Measurements from ENCODE around the gene SLC35F1. TPM values are rescaled to one million over a fixed set of nuclear protein-coding genes. Genes with fewer than 3 reads are reported as not detected.
A peak's percentile ranks its signal among the peaks of the same experiment; 100 is the strongest.
"Not testable (repeated sequence)": the region's sequence is repeated elsewhere in the genome, so short reads cannot be mapped to it uniquely, and the experiment has no call there.

The SLC35F1 gene
- total RNA-seq, 1 experiment from 2014 or later: 10.1 TPM

DNA sequence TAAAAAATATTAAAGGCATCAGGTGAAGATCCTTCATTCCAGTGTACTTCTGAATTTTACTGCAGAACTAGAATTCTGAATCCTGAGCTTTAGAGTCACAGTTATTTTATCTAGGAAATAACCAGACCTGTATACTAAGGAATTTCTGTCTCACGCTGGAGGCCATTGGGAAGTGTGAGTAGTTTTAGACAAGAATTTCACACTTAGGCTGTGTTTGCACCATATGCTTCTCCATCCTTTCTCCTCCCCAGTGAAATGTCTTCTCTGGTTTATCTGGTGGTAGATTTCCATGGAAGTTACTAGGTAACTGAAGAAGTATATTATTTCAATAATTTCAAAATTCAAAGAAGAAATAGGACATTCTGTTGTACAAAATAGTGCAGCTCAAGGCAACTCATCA is 83.1 kb downstream of the SLC35F1 start:
- no peak for DNase-seq
- Histone ChIP-seq H3K27me3 (ENCODE audit: control insufficient read depth, insufficient read depth, low read length) (no peaks in the 10 kb centered on the region), H3K4me3 (ENCODE audit: insufficient read depth, low read depth, low read length) (no peak overlapping the region)

DNA sequence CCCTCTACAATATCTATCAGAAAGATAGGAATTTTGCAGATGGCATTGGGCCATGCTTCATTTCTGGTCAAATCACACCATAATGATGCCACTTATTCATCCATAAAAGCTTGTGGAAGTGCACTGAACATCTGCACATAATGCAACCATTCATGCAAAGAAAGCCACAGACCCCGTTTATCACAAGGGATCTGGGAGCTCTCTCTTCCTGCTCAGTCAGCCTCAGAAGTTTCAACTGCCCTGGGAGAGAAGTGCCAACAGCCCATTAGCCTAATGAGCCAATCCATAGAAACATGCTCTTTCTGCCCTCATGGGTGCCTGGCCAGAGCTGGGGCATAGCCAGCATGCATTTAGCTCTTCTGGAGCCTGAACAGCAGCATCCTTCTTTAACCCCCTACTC is 85.8 kb downstream of the SLC35F1 start:
- Histone ChIP-seq H3K4me3 (ENCODE audit: insufficient read depth, low read depth, low read length) (no peak overlapping the region), H3K27me3 (ENCODE audit: control insufficient read depth, insufficient read depth, low read length) (no peaks in the 10 kb centered on the region), H3K36me3 (replicated peaks; ENCODE audit: control insufficient read depth, insufficient read depth, low read length) (no peaks in the 10 kb centered on the region)
- no peak for DNase-seq

More for the DNA sequence above, 83.1 kb downstream of the SLC35F1 start:
- H3K36me3 ChIP-seq (replicated peaks; ENCODE audit: control insufficient read depth, insufficient read depth, low read length): no peaks in the 10 kb centered on the region

- no peak for DNase-seq
- H3K36me3 ChIP-seq (replicated peaks; ENCODE audit: control insufficient read depth, insufficient read depth, low read length): no peaks in the 10 kb centered on the region
- H3K27me3 ChIP-seq (ENCODE audit: control insufficient read depth, insufficient read depth, low read length): no peaks in the 10 kb centered on the region
- H3K4me3 ChIP-seq (ENCODE audit: insufficient read depth, low read depth, low read length): no peak overlapping the region
Measured at GRCh38 chr6:118012944-118013343, 105.9 kb downstream of the SLC35F1 start.

GRCh38 chr6:118016532-118016931 is 109.5 kb downstream of the SLC35F1 start:
- Histone ChIP-seq H3K4me3 (ENCODE audit: insufficient read depth, low read depth, low read length) (no peak overlapping the region), H3K27me3 (ENCODE audit: control insufficient read depth, insufficient read depth, low read length) (no peaks in the 10 kb centered on the region), H3K36me3 (replicated peaks; ENCODE audit: control insufficient read depth, insufficient read depth, low read length) (no peaks in the 10 kb centered on the region)
- no peak for DNase-seq

GRCh38 chr6:118017301-118017848 is 110.3 kb downstream of the SLC35F1 start:
- no peak overlapping the region for H3K4me3 ChIP-seq (ENCODE audit: insufficient read depth, low read depth, low read length)
- H3K36me3 ChIP-seq (replicated peaks; ENCODE audit: control insufficient read depth, insufficient read depth, low read length): no peaks in the 10 kb centered on the region
- DNase-seq: no peak
- no peaks in the 10 kb centered on the region for H3K27me3 ChIP-seq (ENCODE audit: control insufficient read depth, insufficient read depth, low read length)

DNA sequence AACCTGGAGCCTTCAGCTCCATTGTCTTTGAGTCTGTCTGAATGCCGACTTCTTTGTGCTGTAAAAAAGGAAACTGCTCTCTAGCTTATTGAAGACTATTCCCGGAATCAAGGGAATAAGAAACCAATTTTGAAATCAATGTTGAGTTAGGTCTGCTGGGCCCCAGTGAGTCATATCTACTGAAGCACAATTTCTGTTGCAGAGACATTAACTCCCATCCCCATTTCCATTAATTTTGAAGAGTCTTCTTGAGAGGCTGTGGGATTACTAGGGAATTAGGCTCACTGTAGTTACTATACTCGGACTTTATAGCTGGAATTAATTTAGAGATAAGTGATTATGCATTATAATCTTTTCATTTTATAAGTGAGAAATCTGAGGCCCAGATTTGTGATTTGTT is 116.7 kb downstream of the SLC35F1 start:
- DNase-seq: no peak
- Histone ChIP-seq H3K27me3 (ENCODE audit: control insufficient read depth, insufficient read depth, low read length) (no peaks in the 10 kb centered on the region), H3K36me3 (replicated peaks; ENCODE audit: control insufficient read depth, insufficient read depth, low read length) (no peaks in the 10 kb centered on the region), H3K4me3 (ENCODE audit: insufficient read depth, low read depth, low read length) (no peak overlapping the region)

DNA sequence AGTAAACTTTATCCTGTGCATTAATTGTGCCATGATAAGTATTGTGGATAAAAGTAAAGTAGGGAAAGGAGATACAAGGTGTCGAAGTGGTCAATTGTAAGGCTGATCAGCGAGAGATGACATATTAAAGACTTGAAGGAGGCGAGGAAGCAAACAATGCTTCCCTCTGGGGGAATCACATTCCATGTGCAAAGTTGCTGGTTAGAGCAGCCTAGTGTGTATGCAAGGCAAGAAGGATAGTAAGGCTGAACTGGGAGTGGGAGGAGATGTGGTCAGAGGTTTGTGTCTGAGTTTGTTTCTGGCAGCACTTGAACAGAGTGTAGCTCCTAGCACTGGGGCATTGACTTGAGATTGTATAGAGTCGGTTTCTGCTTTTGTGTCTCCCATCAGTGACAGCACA is 122.9 kb downstream of the SLC35F1 start:
- peak; percentile 5 for DNase-seq
- H3K36me3 ChIP-seq (replicated peaks; ENCODE audit: control insufficient read depth, insufficient read depth, low read length): no peaks in the 10 kb centered on the region

GRCh38 chr6:118037479-118037878 is 130.4 kb downstream of the SLC35F1 start:
- DNase-seq; H3K36me3 ChIP-seq (replicated peaks; ENCODE audit: control insufficient read depth, insufficient read depth, low read length); H3K27me3 ChIP-seq (ENCODE audit: control insufficient read depth, insufficient read depth, low read length); H3K4me3 ChIP-seq (ENCODE audit: insufficient read depth, low read depth, low read length): not testable (repeated sequence)

More for the DNA sequence above, 122.9 kb downstream of the SLC35F1 start:
- Histone ChIP-seq H3K4me3 (ENCODE audit: insufficient read depth, low read depth, low read length) (no peak overlapping the region), H3K27me3 (ENCODE audit: control insufficient read depth, insufficient read depth, low read length) (no peaks in the 10 kb centered on the region)

- Histone ChIP-seq H3K36me3 (replicated peaks; ENCODE audit: control insufficient read depth, insufficient read depth, low read length) (no peaks in the 10 kb centered on the region), H3K27me3 (ENCODE audit: control insufficient read depth, insufficient read depth, low read length) (no peaks in the 10 kb centered on the region), H3K4me3 (ENCODE audit: insufficient read depth, low read depth, low read length) (no peak overlapping the region)
- no peak for DNase-seq
Measured at GRCh38 chr6:118042855-118043254, 135.8 kb downstream of the SLC35F1 start.

DNA sequence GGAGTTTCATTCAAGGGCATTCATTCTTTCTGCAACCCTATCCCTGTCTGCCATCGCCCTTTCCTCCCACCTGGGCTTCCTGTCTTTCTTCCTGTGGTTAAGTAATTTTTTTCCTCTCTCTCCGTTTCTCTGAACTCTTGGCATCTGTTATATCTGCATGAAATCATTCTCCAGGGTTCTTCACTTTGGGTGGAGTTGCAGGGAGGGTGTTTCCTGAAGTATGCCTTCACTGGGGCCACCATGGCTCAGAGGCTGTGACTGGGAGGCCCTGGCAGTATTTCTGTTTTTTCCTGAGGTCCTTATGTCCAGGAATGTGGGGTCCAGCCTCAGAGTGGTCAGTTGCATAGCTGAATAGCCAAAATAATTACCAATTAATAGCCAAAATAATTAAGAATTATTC is 137.2 kb downstream of the SLC35F1 start:
- no peak for DNase-seq
- Histone ChIP-seq H3K36me3 (replicated peaks; ENCODE audit: control insufficient read depth, insufficient read depth, low read length) (no peaks in the 10 kb centered on the region), H3K4me3 (ENCODE audit: insufficient read depth, low read depth, low read length) (no peak overlapping the region), H3K27me3 (ENCODE audit: control insufficient read depth, insufficient read depth, low read length) (no peaks in the 10 kb centered on the region)

GRCh38 chr6:118054082-118054481 is 147.0 kb downstream of the SLC35F1 start:
- Histone ChIP-seq H3K36me3 (replicated peaks; ENCODE audit: control insufficient read depth, insufficient read depth, low read length) (no peaks in the 10 kb centered on the region), H3K4me3 (ENCODE audit: insufficient read depth, low read depth, low read length) (no peak overlapping the region), H3K27me3 (ENCODE audit: control insufficient read depth, insufficient read depth, low read length) (no peaks in the 10 kb centered on the region)
- no peak for DNase-seq

DNA sequence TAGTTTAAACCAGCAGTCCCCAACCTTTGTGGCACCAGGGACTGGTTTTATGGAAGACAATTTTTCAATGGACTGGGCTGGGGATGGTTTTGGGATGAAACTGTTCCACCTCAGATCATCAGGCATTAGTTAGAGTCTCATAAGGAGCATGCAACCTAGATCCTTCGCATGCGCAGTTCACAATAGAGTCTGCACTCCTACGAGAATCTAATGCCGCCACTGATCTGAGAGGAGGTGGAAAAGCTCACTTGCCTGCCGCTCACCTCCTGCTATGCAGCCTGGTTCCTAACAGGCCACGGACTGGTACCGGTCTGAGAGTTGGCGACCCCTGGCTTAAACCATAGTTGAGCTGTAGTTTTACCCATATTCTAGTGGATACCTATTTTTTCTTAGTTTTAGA is 154.6 kb downstream of the SLC35F1 start:
- Histone ChIP-seq H3K4me3 (ENCODE audit: insufficient read depth, low read depth, low read length) (no peak overlapping the region), H3K36me3 (replicated peaks; ENCODE audit: control insufficient read depth, insufficient read depth, low read length) (no peaks in the 10 kb centered on the region), H3K27me3 (ENCODE audit: control insufficient read depth, insufficient read depth, low read length) (no peaks in the 10 kb centered on the region)
- DNase-seq: no peak

GRCh38 chr6:118080547-118080946 is 173.5 kb downstream of the SLC35F1 start:
- H3K4me3 ChIP-seq (ENCODE audit: insufficient read depth, low read depth, low read length): no peak overlapping the region
- DNase-seq: peak; percentile 11
- H3K36me3 ChIP-seq (replicated peaks; ENCODE audit: control insufficient read depth, insufficient read depth, low read length): no peaks in the 10 kb centered on the region
- H3K27me3 ChIP-seq (ENCODE audit: control insufficient read depth, insufficient read depth, low read length): no peaks in the 10 kb centered on the region

- no peak for DNase-seq
- no peaks in the 10 kb centered on the region for H3K27me3 ChIP-seq (ENCODE audit: control insufficient read depth, insufficient read depth, low read length)
- no peak overlapping the region for H3K4me3 ChIP-seq (ENCODE audit: insufficient read depth, low read depth, low read length)
- H3K36me3 ChIP-seq (replicated peaks; ENCODE audit: control insufficient read depth, insufficient read depth, low read length): no peaks in the 10 kb centered on the region
Measured at GRCh38 chr6:118083711-118084110, 176.6 kb downstream of the SLC35F1 start.

DNA sequence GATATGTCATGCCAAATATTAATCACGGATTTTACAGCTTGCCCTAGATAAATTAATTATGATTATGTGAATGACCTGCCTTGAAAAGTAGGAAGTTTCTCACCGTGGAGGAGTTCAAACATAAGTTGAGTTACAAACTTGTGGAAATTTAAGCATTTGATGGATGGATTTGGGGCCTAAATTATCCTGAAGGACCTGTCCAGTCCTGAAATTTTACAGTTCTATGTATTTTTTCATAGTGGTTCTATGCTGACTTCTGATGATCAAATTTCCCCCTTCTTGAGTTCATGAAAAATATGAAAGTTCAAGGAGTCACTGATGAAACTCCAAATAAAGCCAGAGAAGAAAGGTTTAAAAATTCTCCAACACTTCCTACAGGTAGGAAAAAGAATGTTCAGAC is 178.6 kb downstream of the SLC35F1 start:
- no peak for DNase-seq
- Histone ChIP-seq H3K27me3 (ENCODE audit: control insufficient read depth, insufficient read depth, low read length) (no peaks in the 10 kb centered on the region), H3K36me3 (replicated peaks; ENCODE audit: control insufficient read depth, insufficient read depth, low read length) (no peaks in the 10 kb centered on the region), H3K4me3 (ENCODE audit: insufficient read depth, low read depth, low read length) (no peak overlapping the region)

- H3K36me3 ChIP-seq (replicated peaks; ENCODE audit: control insufficient read depth, insufficient read depth, low read length): no peaks in the 10 kb centered on the region
- DNase-seq: no peak
- no peaks in the 10 kb centered on the region for H3K27me3 ChIP-seq (ENCODE audit: control insufficient read depth, insufficient read depth, low read length)
- H3K4me3 ChIP-seq (ENCODE audit: insufficient read depth, low read depth, low read length): no peak overlapping the region
Measured at GRCh38 chr6:118086159-118086558, 179.1 kb downstream of the SLC35F1 start.
